HG03558 (cell line): Measurements from ENCODE around the gene RNF213.
"Not testable (repeated sequence)": the region's sequence is repeated elsewhere in the genome, so short reads cannot be mapped to it uniquely, and the experiment has no call there.

ENCODE experiments used
- ATAC-seq: cut with Tn5 transposase; IDR thresholded peaks from one replicate; pipeline ENCODE4 v1.9.1; 2021; ENCODE audit warnings: moderate number of reproducible peaks; ENCODE audit not compliant: unreplicated experiment; ENCODE audit errors: extremely low read depth

RNF213 gene

GRCh38 chr17:80312621-80313135 is 52.0 kb downstream of the RNF213 start:
- ATAC-seq, result no peak

GRCh38 chr17:80313160-80313829 is 52.6 kb downstream of the RNF213 start:
- no peak for ATAC-seq

GRCh38 chr17:80313946-80314345 is 53.3 kb downstream of the RNF213 start:
- ATAC-seq, result not testable (repeated sequence)

- ATAC-seq, result no peak
These were observed 55.0 kb downstream of the RNF213 start for GRCh38 chr17:80315517-80316182.

GRCh38 chr17:80316431-80316830 is 55.8 kb downstream of the RNF213 start:
- ATAC-seq, result no peak

- no peak for ATAC-seq
These were observed 56.5 kb downstream of the RNF213 start for GRCh38 chr17:80316927-80317705.

- ATAC-seq, result no peak
These were observed 57.0 kb downstream of the RNF213 start for GRCh38 chr17:80317706-80317980.

GRCh38 chr17:80318166-80318565 is 57.5 kb downstream of the RNF213 start:
- no peak for ATAC-seq

- ATAC-seq, result no peak
These were observed 58.8 kb downstream of the RNF213 start for GRCh38 chr17:80319262-80319998.

- no peak for ATAC-seq
These were observed 59.3 kb downstream of the RNF213 start for GRCh38 chr17:80319999-80320344.

- ATAC-seq, result no peak
These were observed 59.8 kb downstream of the RNF213 start for GRCh38 chr17:80320496-80320895.

- ATAC-seq, result no peak
These were observed 62.2 kb downstream of the RNF213 start for GRCh38 chr17:80322864-80323263.

GRCh38 chr17:80323982-80324381 is 63.3 kb downstream of the RNF213 start:
- no peak for ATAC-seq

- no peak for ATAC-seq
These were observed 66.9 kb downstream of the RNF213 start for GRCh38 chr17:80327518-80327917.

- ATAC-seq, result no peak
These were observed 68.2 kb downstream of the RNF213 start for GRCh38 chr17:80328634-80329380.

- not testable (repeated sequence) for ATAC-seq
These were observed 68.8 kb downstream of the RNF213 start for GRCh38 chr17:80329421-80329820.

GRCh38 chr17:80330276-80330675 is 69.6 kb downstream of the RNF213 start:
- ATAC-seq, result no peak

- not testable (repeated sequence) for ATAC-seq
These were observed 70.3 kb downstream of the RNF213 start for GRCh38 chr17:80330938-80331337.

GRCh38 chr17:80331820-80332219 is 71.2 kb downstream of the RNF213 start:
- no peak for ATAC-seq
